ENCODE measurements around the gene HYAL2.
"Not testable (repeated sequence)": the region's sequence is repeated elsewhere in the genome, so short reads cannot be mapped to it uniquely, and the experiment has no call there.

Gene HYAL2

DNA sequence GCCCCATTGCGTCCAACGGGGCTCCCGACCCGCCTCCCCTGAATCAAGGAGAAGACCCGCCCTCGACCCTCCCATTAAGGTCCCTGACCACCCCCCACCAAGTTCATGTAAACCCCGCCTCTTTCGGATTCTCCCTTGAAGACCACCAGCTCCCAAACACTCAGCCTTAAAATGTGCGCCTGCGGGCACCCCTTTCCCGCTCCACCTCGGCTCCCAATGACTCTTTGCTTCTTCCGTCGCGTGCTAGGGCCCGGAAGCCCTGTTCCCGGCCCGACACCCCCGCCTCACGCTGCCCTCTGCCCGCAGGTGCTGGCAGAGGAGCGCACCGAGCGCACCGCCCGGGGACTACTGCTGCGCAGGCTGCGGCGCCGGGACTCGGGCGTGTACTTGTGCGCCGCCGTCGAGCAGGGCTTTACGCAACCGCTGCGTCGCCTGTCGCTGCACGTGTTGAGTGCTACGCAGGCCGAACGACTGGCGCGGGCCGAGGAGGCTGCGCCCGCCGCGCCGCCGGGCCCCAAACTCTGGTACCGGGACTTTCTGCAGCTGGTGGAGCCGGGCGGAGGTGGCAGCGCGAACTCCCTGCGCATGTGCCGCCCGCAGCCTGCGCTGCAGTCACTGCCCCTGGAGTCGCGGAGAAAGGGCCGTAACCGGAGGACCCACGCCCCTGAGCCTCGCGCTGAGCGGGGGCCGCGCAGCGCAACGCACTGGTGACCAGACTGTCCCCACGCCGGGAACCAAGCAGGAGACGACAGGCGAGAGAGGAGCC is 46.4 kb downstream of the HYAL2 start:
- H3K9me3 ChIP-seq (ENCODE audit: control insufficient read depth, low read depth, low read length): no peaks in the 10 kb centered on the region
- peaks cover 6% of the 10 kb centered on the region for H3K4me1 ChIP-seq (ENCODE audit: control insufficient read depth, low read depth, low read length)
- peak overlapping the region; percentile 23 for H3K9ac ChIP-seq (ENCODE audit: low read length)
- H3K27ac ChIP-seq (ENCODE audit: low read length): no peak overlapping the region
- no peaks in the 10 kb centered on the region for H3K36me3 ChIP-seq (ENCODE audit: control insufficient read depth, low read depth, low read length)
- H3K27me3 ChIP-seq (ENCODE audit: control insufficient read depth, insufficient read depth, low read length): peaks cover 43% of the 10 kb centered on the region
- peak overlapping the region; percentile 59 for H3K4me3 ChIP-seq (ENCODE audit: low read length)

DNA sequence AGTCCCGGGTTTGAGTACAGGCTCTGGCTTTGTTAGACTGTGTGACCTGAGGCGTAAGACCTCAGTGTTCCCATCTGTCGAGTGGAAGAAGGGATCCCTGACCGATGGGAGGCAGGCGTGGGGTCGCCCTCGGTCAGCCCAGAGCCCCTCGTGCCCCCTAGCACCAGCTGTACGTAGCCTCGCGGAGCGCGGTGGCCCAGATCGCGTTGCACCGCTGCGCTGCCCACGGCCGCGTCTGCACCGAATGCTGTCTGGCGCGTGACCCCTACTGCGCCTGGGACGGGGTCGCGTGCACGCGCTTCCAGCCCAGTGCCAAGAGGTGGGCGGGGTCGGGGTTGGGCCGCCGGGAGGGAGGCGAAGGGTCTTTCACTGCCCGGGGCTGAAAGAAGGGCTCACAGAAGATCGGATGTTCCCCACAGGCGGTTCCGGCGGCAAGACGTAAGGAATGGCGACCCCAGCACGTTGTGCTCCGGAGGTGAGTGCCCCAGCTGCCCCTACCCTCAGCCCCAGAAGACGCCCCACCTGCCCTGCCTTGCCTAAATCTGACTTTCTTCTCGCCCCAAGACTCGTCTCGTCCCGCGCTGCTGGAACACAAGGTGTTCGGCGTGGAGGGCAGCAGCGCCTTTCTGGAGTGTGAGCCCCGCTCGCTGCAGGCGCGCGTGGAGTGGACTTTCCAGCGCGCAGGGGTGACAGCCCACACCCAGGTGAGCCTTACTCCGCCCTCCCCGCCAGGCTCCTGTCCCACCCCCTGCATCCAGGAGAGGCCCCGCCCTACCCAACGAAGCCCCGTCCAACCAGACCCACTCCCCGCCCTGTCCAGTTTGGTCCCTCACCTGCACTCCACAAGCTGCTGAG is 47.2 kb downstream of the HYAL2 start:
- H3K27ac ChIP-seq (ENCODE audit: low read length): no peak overlapping the region
- no peaks in the 10 kb centered on the region for H3K9me3 ChIP-seq (ENCODE audit: control insufficient read depth, low read depth, low read length)
- H3K27me3 ChIP-seq (ENCODE audit: control insufficient read depth, insufficient read depth, low read length): peaks cover 43% of the 10 kb centered on the region
- peak overlapping the region; percentile 59 for H3K4me3 ChIP-seq (ENCODE audit: low read length)
- peaks cover 6% of the 10 kb centered on the region for H3K4me1 ChIP-seq (ENCODE audit: control insufficient read depth, low read depth, low read length)
- H3K36me3 ChIP-seq (ENCODE audit: control insufficient read depth, low read depth, low read length): no peaks in the 10 kb centered on the region
- H3K9ac ChIP-seq (ENCODE audit: low read length): peak overlapping the region; percentile 23

DNA sequence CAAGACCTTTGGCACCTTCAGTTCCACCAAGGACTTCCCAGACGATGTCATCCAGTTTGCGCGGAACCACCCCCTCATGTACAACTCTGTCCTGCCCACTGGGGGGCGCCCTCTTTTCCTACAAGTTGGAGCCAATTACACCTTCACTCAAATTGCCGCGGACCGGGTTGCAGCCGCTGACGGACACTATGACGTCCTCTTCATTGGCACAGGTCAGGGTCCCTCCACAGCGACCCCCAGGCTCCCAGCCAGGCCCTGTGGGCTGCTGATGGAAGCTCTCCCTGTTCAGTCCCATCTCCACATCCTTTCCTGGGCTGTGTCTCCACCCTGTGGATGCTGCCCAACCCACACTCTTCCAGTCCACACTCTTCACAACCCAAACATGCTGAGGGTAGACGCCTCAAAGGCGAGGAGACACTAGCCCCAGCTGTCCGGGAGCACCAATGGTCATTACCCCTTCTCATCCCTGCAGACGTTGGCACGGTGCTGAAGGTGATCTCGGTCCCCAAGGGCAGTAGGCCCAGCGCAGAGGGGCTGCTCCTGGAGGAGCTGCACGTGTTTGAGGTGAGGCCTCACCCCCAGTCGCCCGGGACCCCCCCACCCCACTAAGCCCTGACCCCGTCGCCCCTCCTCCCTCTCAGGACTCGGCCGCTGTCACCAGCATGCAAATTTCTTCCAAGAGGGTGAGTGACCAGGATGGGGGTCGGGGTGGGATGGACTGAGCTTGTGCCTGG is 48.0 kb downstream of the HYAL2 start:
- H3K27me3 ChIP-seq (ENCODE audit: control insufficient read depth, insufficient read depth, low read length): peaks cover 43% of the 10 kb centered on the region
- H3K27ac ChIP-seq (ENCODE audit: low read length): no peak overlapping the region
- peaks cover 6% of the 10 kb centered on the region for H3K4me1 ChIP-seq (ENCODE audit: control insufficient read depth, low read depth, low read length)
- no peaks in the 10 kb centered on the region for H3K9me3 ChIP-seq (ENCODE audit: control insufficient read depth, low read depth, low read length)
- H3K36me3 ChIP-seq (ENCODE audit: control insufficient read depth, low read depth, low read length): no peaks in the 10 kb centered on the region
- peak overlapping the region; percentile 23 for H3K9ac ChIP-seq (ENCODE audit: low read length)
- H3K4me3 ChIP-seq (ENCODE audit: low read length): peak overlapping the region; percentile 59

DNA sequence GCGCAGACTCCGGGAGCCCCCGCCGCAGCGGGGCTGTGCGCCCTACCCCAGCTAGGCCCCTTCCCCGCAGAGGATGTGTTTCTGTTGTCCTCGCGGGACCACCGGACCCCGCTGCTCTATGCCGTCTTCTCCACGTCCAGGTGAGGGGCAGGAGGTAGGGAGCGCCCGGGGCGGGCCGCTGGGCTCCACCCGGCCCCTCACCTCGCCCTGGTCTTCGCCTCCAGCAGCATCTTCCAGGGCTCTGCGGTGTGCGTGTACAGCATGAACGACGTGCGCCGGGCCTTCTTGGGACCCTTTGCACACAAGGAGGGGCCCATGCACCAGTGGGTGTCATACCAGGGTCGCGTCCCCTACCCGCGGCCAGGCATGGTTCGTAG is 48.9 kb downstream of the HYAL2 start:
- Histone ChIP-seq H3K9me3 (ENCODE audit: control insufficient read depth, low read depth, low read length) (no peaks in the 10 kb centered on the region), H3K9ac (ENCODE audit: low read length) (no peak overlapping the region), H3K27me3 (ENCODE audit: control insufficient read depth, insufficient read depth, low read length) (peaks cover 43% of the 10 kb centered on the region), H3K27ac (ENCODE audit: low read length) (no peak overlapping the region), H3K4me3 (ENCODE audit: low read length) (no peak overlapping the region), H3K4me1 (ENCODE audit: control insufficient read depth, low read depth, low read length) (peaks cover 6% of the 10 kb centered on the region), H3K36me3 (ENCODE audit: control insufficient read depth, low read depth, low read length) (no peaks in the 10 kb centered on the region)

DNA sequence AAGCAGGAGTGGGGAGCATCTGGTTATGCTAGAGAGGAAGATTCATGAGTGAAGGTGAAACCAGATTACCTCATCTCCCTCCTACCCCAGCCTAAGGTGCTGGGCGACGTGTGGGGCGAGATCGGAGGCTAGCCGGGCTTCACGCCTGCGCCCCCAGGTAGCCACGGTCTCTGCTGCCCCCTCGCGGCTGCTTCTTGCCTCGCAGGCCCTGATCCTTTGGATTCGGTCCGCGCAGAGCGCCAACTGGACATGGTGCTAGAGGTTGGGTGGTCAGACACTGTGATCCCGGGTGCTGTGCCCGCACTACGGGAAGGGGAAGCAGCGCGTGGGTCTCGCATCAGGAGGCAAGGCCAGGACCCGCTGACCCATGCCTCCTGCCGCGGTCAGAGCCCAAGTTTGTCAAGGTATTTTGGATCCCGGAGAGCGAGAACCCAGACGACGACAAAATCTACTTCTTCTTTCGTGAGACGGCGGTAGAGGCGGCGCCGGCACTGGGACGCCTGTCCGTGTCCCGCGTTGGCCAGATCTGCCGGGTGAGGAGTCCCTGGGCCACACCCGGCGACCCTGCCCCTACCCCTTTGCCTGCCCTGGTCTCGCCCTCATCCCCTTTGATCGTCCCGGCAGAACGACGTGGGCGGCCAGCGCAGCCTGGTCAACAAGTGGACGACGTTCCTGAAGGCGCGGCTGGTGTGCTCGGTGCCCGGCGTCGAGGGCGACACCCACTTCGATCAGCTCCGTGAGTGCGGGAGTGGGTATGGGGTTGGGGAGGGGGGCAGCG is 49.4 kb downstream of the HYAL2 start:
- peaks cover 10% of the 10 kb centered on the region for H3K4me1 ChIP-seq (ENCODE audit: control insufficient read depth, low read depth, low read length)
- peaks cover 43% of the 10 kb centered on the region for H3K27me3 ChIP-seq (ENCODE audit: control insufficient read depth, insufficient read depth, low read length)
- H3K4me3 ChIP-seq (ENCODE audit: low read length): peak overlapping the region; percentile 31
- H3K9me3 ChIP-seq (ENCODE audit: control insufficient read depth, low read depth, low read length): no peaks in the 10 kb centered on the region
- no peak overlapping the region for H3K9ac ChIP-seq (ENCODE audit: low read length)
- no peaks in the 10 kb centered on the region for H3K36me3 ChIP-seq (ENCODE audit: control insufficient read depth, low read depth, low read length)
- no peak overlapping the region for H3K27ac ChIP-seq (ENCODE audit: low read length)

DNA sequence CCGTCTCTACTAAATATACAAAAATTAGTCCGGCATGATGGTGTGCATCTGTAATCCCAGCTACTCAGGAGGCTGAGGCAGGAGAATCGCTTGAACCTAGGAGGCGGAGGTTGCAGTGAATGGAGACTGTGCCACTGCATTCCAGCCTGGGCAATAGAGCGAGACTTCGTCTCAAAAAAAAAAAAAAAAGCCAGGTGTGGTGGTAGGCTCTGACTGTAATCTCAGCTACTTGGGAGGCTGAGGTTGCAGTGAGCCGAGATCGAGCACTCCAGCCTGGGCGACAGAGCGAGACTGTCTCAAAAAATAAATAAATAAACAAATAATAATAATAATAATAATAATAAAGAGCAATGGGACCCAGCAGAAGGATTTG is 50.0 kb downstream of the HYAL2 start:
- H3K4me1 ChIP-seq (ENCODE audit: control insufficient read depth, low read depth, low read length): peaks cover 15% of the 10 kb centered on the region
- not testable (repeated sequence) for H3K4me3 ChIP-seq (ENCODE audit: low read length); H3K36me3 ChIP-seq (ENCODE audit: control insufficient read depth, low read depth, low read length); H3K9ac ChIP-seq (ENCODE audit: low read length); H3K27ac ChIP-seq (ENCODE audit: low read length); H3K9me3 ChIP-seq (ENCODE audit: control insufficient read depth, low read depth, low read length)
- H3K27me3 ChIP-seq (ENCODE audit: control insufficient read depth, insufficient read depth, low read length): peaks cover 43% of the 10 kb centered on the region

DNA sequence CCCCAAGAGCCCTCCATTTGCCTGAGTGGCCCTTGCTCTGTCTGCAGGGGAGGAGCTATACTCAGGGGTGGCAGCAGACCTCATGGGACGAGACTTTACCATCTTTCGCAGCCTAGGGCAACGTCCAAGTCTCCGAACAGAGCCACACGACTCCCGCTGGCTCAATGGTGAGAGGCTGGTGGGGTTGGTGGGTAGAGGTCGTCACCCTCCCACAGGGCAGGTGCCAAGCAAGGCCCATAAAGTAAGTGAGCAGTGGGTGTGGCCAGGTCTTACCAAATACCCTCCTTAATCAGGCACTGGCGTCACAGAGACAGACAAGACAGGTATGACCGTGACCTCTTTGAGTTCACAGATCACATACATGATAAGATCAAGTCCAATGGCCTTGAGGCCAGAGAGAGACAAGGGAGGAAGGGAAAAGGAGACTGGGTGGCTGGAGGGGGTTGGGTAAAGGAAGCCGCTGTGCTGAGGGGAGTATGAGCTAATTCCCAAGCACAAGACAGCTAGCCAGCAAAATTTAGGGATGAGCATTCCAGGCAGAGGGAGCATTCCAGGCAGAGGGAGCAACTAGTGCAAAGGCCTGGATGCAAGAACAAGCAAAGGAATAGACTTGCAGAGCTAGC is 51.1 kb downstream of the HYAL2 start:
- Histone ChIP-seq H3K4me1 (ENCODE audit: control insufficient read depth, low read depth, low read length) (peaks cover 24% of the 10 kb centered on the region), H3K27ac (ENCODE audit: low read length) (no peak overlapping the region), H3K9ac (ENCODE audit: low read length) (no peak overlapping the region), H3K27me3 (ENCODE audit: control insufficient read depth, insufficient read depth, low read length) (peaks cover 36% of the 10 kb centered on the region), H3K9me3 (ENCODE audit: control insufficient read depth, low read depth, low read length) (no peaks in the 10 kb centered on the region), H3K36me3 (ENCODE audit: control insufficient read depth, low read depth, low read length) (no peaks in the 10 kb centered on the region), H3K4me3 (ENCODE audit: low read length) (no peak overlapping the region)

DNA sequence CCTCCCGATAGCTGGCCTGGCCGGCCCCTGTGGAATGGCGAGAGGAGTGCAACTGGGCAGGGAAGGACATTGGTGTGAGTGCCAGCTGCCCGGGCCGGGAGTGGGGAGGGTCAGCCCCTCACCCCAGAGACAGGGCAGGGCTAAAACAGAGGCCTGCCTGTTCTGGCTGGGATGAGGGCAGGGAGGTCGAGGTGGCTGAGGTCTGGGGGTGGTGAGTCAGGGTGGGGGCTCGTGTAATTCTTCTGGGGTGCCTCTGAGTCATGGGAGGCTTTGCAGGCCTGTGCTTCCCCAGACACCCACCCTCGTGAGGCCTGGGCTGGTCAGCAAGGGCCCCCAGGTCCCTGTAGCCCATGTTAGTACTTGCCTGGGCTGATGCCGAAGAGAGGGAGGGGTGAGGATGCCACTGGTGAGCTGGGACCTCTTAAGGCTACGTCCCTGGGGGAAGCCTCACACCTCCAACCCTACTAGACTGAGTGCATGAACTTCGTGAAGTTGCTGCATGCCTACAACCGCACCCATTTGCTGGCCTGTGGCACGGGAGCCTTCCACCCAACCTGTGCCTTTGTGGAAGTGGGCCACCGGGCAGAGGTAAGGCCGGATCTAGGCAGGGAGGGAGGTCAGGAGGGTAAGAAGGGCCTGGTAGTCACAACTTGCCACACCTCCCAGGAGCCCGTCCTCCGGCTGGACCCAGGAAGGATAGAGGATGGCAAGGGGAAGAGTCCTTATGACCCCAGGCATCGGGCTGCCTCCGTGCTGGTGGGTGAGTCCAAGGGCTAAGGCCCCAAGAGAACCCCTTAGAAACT is 51.9 kb downstream of the HYAL2 start:
- Histone ChIP-seq H3K27me3 (ENCODE audit: control insufficient read depth, insufficient read depth, low read length) (peaks cover 28% of the 10 kb centered on the region), H3K36me3 (ENCODE audit: control insufficient read depth, low read depth, low read length) (no peaks in the 10 kb centered on the region), H3K9ac (ENCODE audit: low read length) (no peak overlapping the region), H3K9me3 (ENCODE audit: control insufficient read depth, low read depth, low read length) (no peaks in the 10 kb centered on the region), H3K4me3 (ENCODE audit: low read length) (no peak overlapping the region), H3K27ac (ENCODE audit: low read length) (no peak overlapping the region), H3K4me1 (ENCODE audit: control insufficient read depth, low read depth, low read length) (peaks cover 28% of the 10 kb centered on the region)

DNA sequence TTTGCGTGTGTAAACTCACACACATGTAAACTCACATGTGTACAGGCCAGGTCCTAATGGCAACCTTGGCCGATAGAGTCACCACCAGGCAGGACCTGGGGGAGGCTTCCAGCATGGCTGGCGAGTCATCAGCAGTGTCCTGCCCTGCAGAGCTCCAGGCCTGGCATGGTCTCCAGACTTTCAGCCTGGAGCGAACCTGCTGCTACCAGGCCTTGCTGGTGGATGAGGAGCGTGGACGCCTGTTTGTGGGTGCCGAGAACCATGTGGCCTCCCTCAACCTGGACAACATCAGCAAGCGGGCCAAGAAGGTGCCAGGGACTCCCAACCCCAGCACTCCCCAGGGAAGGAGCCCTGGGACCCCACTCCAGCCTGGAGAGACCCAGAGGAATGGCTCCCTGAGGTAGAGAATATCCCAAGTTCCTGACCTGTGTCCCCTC is 52.5 kb downstream of the HYAL2 start:
- Histone ChIP-seq H3K27me3 (ENCODE audit: control insufficient read depth, insufficient read depth, low read length) (peaks cover 22% of the 10 kb centered on the region), H3K27ac (ENCODE audit: low read length) (no peak overlapping the region), H3K36me3 (ENCODE audit: control insufficient read depth, low read depth, low read length) (no peaks in the 10 kb centered on the region), H3K9me3 (ENCODE audit: control insufficient read depth, low read depth, low read length) (no peaks in the 10 kb centered on the region), H3K4me3 (ENCODE audit: low read length) (no peak overlapping the region), H3K9ac (ENCODE audit: low read length) (no peak overlapping the region), H3K4me1 (ENCODE audit: control insufficient read depth, low read depth, low read length) (peaks cover 31% of the 10 kb centered on the region)

DNA sequence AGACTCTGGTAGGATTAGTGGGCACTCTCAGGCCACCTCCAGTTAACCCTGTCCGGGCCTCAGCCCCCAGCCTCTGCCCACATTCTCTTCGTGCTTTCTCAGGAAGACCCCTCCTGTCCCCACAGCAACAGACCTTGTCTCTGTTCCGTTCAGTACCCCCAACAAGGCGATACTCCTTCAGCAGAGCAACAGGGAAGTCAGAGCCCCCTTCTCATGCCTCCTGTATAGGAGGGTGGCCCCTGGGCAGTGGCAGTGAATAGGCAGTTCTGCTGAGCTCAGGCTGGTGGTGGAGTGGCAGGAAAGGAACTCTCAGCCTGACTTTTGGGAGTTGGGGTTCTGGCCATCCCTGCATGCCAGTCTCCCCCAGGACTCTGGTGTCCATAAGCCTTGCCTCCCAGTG is 53.1 kb downstream of the HYAL2 start:
- Histone ChIP-seq H3K27ac (ENCODE audit: low read length) (no peak overlapping the region), H3K36me3 (ENCODE audit: control insufficient read depth, low read depth, low read length) (no peaks in the 10 kb centered on the region), H3K9me3 (ENCODE audit: control insufficient read depth, low read depth, low read length) (no peaks in the 10 kb centered on the region), H3K4me3 (ENCODE audit: low read length) (no peak overlapping the region), H3K4me1 (ENCODE audit: control insufficient read depth, low read depth, low read length) (peaks cover 28% of the 10 kb centered on the region), H3K9ac (ENCODE audit: low read length) (no peak overlapping the region), H3K27me3 (ENCODE audit: control insufficient read depth, insufficient read depth, low read length) (peaks cover 17% of the 10 kb centered on the region)
